ENCODE measurements around the gene PAH. TPM values are rescaled to one million over a fixed set of nuclear protein-coding genes. Genes with fewer than 3 reads are reported as not detected.

The PAH gene
- total RNA-seq, 4 donors from 2014 or later, result 0.58 to 1.2 (median 0.63) TPM; not detected in 1

- Histone ChIP-seq H3K4me1 (no peaks in the 10 kb centered on the region), H3K36me3 (no peaks in the 10 kb centered on the region), H3K9me3 (no peaks in the 10 kb centered on the region), H3K27ac (no peak overlapping the region), H3K27me3 (no peaks in the 10 kb centered on the region), H3K4me3 (replicated peaks in 1 of 3) (no peak overlapping the region)
- TF ChIP-seq CTCF (IDR thresholded peaks at IDR 0.05), result no peak
- TF ChIP-seq POLR2A (IDR thresholded peaks at IDR 0.05), result no peak
- no peak for DNase-seq
- intact Hi-C loops (cut with DNase I), result no loop called here
- 66 to 88% methylated on average over 2 of the region's 2 CpGs for WGBS, 2 donors
These were observed 22.7 kb upstream of the PAH start for GRCh38 chr12:102939670-102940222.

- no peaks in the 10 kb centered on the region for H3K36me3 ChIP-seq
- WGBS, 2 donors, result 49 to 51% methylated on average over 2 of the region's 2 CpGs
- TF ChIP-seq CTCF (IDR thresholded peaks at IDR 0.05) (no peak), POLR2A (IDR thresholded peaks at IDR 0.05) (no peak)
- H3K4me3 ChIP-seq (replicated peaks in 1 of 3), result no peak overlapping the region
- intact Hi-C loops (cut with DNase I), result no loop called here
- no peaks in the 10 kb centered on the region for H3K27me3 ChIP-seq
- no peaks in the 10 kb centered on the region for H3K4me1 ChIP-seq
- no peaks in the 10 kb centered on the region for H3K9me3 ChIP-seq
- no peak for DNase-seq
- H3K27ac ChIP-seq, result no peak overlapping the region
These were observed 22.0 kb upstream of the PAH start for GRCh38 chr12:102939059-102939458.

GRCh38 chr12:102933168-102933567, 16.1 kb upstream of the PAH start:
- intact Hi-C loops (cut with DNase I), result no loop called here
- no peak overlapping the region for H3K4me3 ChIP-seq (replicated peaks in 1 of 3)
- no peaks in the 10 kb centered on the region for H3K27me3 ChIP-seq
- no peak overlapping the region for H3K27ac ChIP-seq
- TF ChIP-seq POLR2A (IDR thresholded peaks at IDR 0.05), result no peak
- WGBS, 2 donors, result 60 to 61% methylated on average over 1 of the region's 1 CpG
- no peak for DNase-seq
- no peaks in the 10 kb centered on the region for H3K36me3 ChIP-seq
- no peaks in the 10 kb centered on the region for H3K4me1 ChIP-seq
- H3K9me3 ChIP-seq, result no peaks in the 10 kb centered on the region

GRCh38 chr12:102927220-102927619, 10.2 kb upstream of the PAH start:
- no peaks in the 10 kb centered on the region for H3K9me3 ChIP-seq
- TF ChIP-seq CTCF (IDR thresholded peaks at IDR 0.05) (no peak), POLR2A (IDR thresholded peaks at IDR 0.05) (no peak)
- no peaks in the 10 kb centered on the region for H3K27me3 ChIP-seq
- no peaks in the 10 kb centered on the region for H3K36me3 ChIP-seq
- H3K4me1 ChIP-seq, result no peaks in the 10 kb centered on the region
- DNase-seq, result no peak
- H3K27ac ChIP-seq, result no peak overlapping the region
- intact Hi-C loops (cut with DNase I), result no loop called here
- H3K4me3 ChIP-seq (replicated peaks in 1 of 3), result no peak overlapping the region

GRCh38 chr12:102921240-102921639, 4.2 kb upstream of the PAH start:
- no peaks in the 10 kb centered on the region for H3K36me3 ChIP-seq
- H3K9me3 ChIP-seq, result no peaks in the 10 kb centered on the region
- DNase-seq, result no peak
- intact Hi-C loops (cut with DNase I), result no loop called here
- H3K4me3 ChIP-seq (replicated peaks in 1 of 3), result no peak overlapping the region
- H3K27ac ChIP-seq, result no peak overlapping the region
- H3K27me3 ChIP-seq, result no peaks in the 10 kb centered on the region
- no peaks in the 10 kb centered on the region for H3K4me1 ChIP-seq
- TF ChIP-seq POLR2A (IDR thresholded peaks at IDR 0.05) (no peak), CTCF (IDR thresholded peaks at IDR 0.05) (no peak)

GRCh38 chr12:102920271-102920670, 3.2 kb upstream of the PAH start:
- DNase-seq, result no peak
- H3K27ac ChIP-seq, result no peak overlapping the region
- intact Hi-C loops (cut with DNase I), result no loop called here
- TF ChIP-seq POLR2A (IDR thresholded peaks at IDR 0.05) (no peak), CTCF (IDR thresholded peaks at IDR 0.05) (no peak)
- no peaks in the 10 kb centered on the region for H3K27me3 ChIP-seq
- no peaks in the 10 kb centered on the region for H3K4me1 ChIP-seq
- H3K9me3 ChIP-seq, result no peaks in the 10 kb centered on the region
- no peaks in the 10 kb centered on the region for H3K36me3 ChIP-seq
- no peak overlapping the region for H3K4me3 ChIP-seq (replicated peaks in 1 of 3)

Data from thyroid gland (tissue), 4 donors.